ENCODE results near the gene BEST2.

The BEST2 gene

DNA sequence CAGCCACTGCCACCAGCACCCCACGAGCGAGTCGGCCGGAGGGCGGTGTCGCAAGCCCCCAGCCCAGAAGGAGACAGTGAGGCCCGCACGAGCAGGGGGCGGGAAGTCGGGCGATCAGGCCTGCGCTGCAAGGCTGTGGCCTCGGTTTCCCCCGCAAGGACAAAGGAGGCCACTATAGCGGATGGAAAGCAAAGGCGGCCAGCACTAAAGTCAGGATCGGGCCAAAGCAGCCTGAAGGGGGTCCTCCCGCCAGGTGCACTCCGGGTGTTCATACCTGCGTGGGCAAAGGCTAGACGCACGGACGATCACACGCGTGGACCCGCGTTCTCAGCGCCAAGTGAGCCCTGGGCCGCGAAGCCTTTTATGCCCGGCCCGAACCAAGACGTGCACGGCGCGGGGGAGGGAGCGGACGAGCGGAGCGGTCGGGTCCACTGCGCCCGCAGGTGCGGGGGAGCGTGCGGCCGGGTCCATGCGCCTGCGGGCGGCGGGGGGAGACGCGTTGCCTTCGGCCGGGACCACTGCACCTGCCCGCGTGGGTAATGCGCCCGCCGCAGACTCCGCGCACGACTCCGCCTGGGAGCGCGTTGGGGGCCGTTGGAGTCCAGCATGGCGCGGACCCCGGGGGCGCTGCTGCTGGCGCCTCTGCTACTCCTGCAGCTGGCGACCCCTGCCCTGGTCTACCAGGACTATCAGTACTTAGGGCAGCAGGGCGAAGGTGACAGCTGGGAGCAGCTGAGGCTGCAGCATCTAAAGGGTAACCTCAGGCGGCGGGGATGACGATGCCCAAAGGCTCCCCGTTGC lies 50.1 kb downstream of the BEST2 start, which contains the start of the genes PRDX2 and THSD8:
PRDX2 (minus strand) TSS at position 335 of the 801 bp plus-strand sequence. CDS start 539 bp downstream, outside the sequence.
THSD8 (plus strand) TSS at position 604 of the 801 bp plus-strand sequence; CDS start at position 607, 3 bp downstream.
- peak; percentile 75 for DNase-seq

DNA sequence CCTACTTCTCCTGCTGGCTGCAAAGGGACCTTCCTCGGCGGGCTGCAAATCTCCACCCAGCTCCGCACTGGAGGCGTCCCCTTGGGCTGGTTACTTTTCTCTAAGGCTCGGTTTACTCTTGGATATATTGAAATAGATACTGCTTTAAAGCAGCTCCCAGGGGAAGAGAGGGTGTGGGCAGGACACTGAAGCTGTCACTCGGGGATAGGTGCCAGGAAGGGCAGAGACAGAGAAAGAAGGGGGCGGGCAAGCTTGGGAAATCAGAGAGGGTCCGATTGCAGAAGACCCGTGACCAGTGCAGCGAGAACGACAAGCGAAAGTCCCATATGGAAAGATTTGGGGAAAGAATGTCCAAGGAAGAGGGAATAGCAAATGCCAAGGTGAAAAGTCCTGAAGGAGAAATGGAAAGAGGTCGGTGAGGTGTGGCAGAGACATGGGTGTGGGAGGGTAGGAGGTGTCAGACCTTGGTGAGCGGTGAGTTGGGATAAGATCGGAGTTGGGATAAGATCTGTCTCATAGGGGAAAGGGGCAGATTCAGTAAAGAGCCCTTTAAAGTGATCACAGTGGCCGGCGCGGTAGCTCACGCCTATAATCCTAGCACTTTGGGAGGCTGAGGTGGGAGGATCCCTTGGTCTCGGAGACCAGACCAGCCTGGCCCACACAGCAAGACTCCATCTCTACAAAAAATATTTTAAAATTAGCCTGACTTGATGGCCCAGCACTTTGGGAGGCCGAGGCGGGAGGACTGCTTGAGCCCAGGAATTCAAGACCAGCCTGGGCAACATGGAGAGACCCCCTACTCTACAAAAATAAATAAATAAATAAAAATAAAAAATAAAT lies 50.9 kb downstream of the BEST2 start:
- no peak for DNase-seq

DNA sequence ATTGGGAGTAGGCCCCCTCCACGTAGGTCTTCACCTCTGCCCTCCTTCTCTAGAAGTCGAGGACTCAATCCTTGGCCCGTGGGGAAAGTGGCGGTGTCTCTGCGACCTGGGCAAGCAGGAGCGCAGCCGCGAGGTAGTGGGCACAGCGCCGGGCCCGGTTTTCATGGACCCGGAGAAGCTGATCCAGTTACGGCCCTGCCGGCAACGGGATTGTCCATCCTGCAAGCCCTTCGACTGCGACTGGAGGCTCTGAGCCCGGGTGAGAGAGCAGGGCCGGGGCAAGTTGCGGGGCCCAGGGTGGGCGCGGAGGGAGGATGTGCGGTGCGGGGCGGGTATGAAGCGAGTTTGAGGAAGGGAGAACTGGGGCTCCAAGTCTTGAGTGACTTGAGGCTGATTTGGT lies 52.5 kb downstream of the BEST2 start:
- no peak for DNase-seq

DNA sequence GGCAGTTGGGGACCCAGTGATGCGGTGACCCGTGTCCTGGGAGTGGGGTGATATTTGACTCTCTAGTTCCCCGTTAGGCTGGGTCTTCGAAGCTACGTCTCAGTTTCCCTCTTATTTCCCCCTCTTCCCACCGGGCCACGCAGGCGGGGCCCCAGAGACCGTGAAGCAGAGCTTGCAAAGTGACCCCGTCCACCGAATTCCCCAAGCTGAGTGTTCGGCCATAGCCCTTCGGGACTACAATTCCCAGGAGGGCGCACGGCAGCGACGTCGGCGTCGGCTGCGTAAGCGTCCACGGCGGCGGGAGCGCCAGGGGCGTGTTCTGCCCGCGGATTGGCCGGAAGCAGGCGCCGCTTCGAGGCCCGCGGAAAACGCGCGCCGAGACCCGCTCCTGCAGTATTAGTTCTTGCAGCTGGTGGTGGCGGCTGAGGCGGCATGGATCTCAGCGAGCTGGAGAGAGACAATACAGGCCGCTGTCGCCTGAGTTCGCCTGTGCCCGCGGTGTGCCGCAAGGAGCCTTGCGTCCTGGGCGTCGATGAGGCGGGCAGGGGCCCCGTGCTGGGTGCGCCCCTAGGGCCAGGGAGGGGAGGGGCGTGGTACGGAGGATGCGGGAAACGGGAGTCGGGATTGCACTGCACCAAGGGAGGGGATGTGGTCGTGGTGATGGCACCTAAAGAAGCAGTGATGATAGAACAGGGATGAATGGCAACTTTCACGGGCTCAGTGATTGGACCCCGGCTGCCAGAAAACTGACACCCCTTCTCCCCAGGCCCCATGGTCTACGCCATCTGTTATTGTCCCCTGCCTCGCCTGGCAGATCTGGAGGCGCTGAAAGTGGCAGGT lies 54.9 kb downstream of the BEST2 start, which contains the start of gene RNASEH2A:
RNASEH2A (plus strand) TSS at position 343 of the 840 bp plus-strand sequence; CDS start at position 433, 90 bp downstream.
- peak; percentile 85 for DNase-seq

Data from CD4-positive, alpha-beta T cell treated with Interferon gamma for 1 hour (primary cell).